GM08714 (cell line): ENCODE results near the gene OTOA.
"Not testable (repeated sequence)": the region's sequence is repeated elsewhere in the genome, so short reads cannot be mapped to it uniquely, and the experiment has no call there.

Experiments used
- H3K4me3 ChIP-seq: fragments of 200-500 bp; sonication (Bioruptor generic); 2 replicates; pipeline ENCODE4 v1.5.1; 2014; ENCODE audit warnings: mild to moderate bottlenecking, low read length, inconsistent platforms
- ZNF274 ChIP-seq: IDR thresholded peaks from 2 replicates; pipeline ENCODE4 v1.6.1; 2012; ENCODE audit warnings: mild to moderate bottlenecking, low read depth, low read length

Gene OTOA

DNA sequence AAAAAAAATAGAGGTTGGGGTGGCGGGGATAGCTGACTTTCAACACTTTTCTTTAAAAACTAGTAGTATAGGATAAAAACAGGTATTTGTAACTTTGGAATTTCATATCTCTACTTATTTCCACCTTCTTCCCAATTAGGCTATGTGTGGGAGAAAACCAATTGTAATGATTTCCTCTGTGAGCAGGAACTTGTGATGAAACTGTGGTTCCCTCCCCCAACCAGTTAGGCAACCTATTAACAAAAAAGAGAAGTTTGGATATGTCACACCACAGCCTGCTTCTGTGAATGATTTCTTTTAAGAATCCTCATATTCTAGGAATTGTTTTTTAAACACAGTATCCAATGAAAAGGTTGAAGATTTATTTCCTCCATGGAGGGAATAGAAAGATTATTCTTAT lies 13.2 kb upstream of the OTOA start:
- TF ChIP-seq ZNF274: no peak
- H3K4me3 ChIP-seq: no peak overlapping the region

DNA sequence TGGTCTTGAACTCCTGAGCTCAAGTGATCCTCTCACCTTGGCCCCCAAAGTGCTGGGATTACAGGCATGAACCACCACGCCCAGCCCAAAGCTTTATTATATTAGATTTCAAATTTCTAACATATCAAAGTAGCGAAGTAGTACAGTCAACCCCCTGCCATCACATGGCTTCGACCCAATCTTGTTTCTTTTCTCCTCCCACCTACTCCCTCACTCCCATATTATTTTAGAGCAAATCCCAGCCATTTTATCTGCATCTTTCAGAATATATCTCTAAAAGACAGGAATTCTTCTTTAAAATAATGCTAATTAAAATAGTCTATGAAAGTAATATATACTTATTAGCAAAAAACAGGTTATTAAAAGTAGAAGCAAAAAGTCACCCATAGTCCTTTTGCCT lies 12.3 kb upstream of the OTOA start:
- TF ChIP-seq ZNF274: no peak
- H3K4me3 ChIP-seq: no peak overlapping the region

DNA sequence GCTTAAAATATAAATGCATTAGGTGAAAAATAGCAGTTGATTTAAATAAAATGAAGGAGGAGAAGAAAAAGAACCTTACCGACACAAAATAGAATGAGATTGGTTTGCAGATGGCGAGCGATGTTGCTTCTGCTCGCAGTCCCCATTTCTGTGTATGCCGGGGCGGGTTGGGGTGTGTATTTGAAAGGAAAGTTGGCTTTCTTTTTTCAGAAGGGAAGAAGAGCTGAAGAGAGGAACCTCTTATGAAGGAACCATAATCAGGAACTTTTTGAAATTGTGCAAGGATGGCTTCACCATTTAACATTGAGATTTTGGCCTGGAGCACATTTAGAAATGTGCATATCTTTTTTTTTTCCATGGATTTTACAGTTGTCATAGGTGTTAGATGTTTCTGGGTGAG lies 11.3 kb upstream of the OTOA start, which contains the start of gene IGSF6:
Gene IGSF6 (minus strand): TSS at position 156 of the 400 bp plus-strand sequence. CDS start 10 bp downstream, at position 146.
- H3K4me3 ChIP-seq: no peak within 1 kb of the TSS
- no peak for TF ChIP-seq ZNF274

DNA sequence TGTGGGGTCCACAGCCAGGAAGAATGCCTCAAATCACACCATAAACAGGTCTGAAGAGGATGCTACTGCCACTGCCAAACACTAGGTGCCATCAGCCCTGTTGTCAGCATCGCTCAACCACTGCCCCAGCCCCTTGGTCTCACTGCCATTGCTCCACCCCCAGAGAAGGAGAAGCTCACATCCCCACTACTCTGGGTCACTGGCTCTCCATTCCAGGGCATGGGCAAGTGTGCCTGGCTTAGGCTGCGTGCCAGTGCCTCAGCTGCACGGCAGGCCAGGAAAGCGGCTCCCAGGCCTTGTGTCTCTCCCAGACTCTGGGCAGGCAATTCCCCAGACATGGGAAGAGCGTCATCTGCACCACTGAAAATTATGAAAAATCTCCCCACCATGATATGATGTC lies 10.2 kb upstream of the OTOA start:
- H3K4me3 ChIP-seq: no peak overlapping the region
- TF ChIP-seq ZNF274: no peak

DNA sequence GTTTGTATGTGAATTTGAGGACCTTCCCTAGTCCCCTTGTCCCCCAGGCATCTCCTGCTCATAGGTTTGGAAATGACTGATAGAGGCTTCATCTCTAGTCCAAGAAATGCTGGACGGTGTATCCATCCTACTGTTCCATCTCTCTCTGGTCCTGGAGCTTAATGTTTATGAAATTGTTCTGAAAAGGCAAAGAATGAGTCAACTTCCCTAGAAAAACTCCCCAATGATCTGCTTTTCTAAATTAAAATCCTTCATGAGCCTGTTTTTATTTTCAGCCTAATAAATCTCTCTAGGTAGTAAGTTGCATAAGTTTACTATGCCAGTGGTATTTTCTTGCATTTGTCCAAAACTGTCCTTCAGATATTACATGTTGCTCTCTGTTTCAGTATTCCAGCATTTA lies 9.3 kb upstream of the OTOA start:
- TF ChIP-seq ZNF274: no peak
- H3K4me3 ChIP-seq: no peak overlapping the region

DNA sequence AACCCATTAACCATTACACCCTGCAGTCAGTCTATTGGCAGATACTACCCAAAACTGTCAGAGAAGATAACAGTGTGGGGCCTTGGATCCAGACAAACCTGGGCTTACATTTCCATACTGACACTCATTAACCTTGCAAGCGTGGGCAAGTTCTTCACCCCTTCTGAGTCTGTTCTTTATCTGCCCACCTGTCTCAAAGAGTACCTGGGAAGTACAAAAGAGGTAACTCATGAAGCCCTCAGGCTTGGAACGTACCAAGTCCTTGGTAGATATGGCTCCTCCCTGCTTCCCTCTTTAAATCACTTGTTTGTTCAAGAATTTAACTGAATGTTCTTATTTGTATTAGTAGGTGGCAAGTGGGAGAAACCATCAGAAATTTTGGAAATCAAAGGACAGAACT lies 8.9 kb upstream of the OTOA start:
- H3K4me3 ChIP-seq: no peak overlapping the region
- TF ChIP-seq ZNF274: no peak

DNA sequence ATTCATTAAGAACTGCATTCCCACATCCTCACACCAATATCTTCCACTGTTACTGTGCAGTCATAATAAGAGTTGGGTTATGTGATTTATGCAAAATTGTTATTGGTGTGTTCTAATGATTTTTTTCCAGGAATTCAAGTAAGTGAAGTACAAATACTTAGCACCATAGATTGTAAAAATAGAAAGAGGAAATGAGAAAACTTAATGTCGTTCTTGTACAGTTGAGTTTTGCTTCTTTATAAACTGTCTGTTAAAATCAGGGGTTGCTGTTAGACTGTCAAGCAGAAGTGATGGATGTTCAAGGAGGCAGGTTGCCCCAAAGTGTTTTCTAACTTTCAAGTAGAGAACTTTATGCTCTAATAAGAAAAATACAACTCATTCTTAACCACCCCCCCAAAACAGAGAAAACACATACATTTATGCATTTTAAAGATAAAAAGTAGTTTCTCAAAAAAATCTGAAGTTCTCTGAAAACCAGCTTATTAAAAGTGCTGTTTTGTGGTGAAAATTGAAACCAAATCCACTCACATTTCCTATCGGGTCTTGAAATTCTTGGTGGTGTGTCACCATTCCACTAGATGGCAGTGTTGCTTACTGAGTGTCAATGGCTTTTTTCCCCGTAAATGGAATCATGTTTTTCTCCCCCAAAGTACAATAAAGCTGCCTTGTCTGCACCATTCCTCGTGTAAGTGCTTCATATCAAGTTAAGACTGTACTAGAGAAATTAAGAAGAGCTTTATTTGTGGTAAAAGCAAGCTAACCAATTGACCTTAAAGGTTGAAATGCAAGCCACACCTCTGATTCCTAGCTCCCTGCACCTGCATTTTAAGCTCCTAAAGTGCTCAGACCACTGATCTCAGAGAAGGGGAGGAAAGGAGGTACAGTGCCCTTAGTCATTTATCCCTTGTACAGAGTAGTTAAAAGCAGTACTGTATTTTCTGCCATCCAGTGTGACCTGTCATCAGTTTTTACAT lies 6.7 kb upstream of the OTOA start:
- H3K4me3 ChIP-seq: peak overlapping the region; percentile 41; the same call in 1 of the 2 replicates

DNA sequence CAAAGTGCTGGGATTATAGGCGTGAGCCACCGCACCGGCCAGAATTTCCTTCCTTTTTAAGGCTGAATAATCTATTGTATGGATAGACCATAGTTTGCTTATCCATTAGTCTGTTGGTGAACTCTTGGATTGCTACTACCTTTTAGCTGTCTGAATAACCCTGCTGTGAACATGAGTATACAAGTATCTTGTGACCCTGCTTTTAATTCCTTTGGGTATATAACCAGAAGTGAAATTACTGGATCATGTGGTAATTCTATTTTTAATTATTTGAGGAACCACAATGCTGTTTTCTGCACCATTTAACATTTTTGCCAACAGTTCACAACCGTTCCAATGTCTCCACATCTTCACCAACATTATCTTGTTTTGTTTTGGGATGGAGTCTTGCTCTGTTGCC lies 4.6 kb upstream of the OTOA start:
- H3K4me3 ChIP-seq: no peak overlapping the region
- TF ChIP-seq ZNF274: no peak

More for the DNA sequence above, 6.7 kb upstream of the OTOA start:
- no peak for TF ChIP-seq ZNF274

DNA sequence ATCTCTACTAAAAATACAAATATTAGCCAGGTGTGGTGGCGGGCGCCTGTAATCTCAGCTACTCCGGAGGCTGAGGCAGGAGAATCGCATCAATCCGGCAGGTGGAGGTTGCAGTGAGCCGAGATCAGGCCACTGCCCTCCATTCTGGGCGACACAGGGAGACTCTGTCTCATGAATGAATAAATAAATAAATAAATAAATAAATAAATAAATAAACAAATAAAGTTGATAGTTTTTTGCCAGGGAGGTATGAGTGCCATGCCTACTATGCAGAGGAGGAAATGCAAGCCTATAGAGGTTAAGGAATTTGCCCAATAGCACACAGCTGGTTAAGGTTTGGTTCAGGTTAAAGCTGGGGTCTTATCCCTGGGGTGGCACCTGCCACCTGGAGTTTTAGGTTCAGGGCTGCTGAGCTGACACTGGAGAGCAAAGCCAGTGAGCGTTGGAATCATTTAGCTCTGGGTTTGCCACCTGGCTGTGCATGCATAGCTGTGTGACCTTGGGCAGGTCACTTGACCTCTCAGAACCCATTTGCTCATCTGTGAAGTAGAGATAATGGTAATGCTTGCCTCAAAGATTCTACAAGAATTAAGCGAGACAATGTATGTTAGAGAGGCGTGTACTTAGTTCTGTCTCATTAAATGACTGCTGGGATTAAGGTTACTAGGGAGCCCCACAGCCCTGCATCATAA lies 1.2 kb downstream of the OTOA start:
- H3K4me3 ChIP-seq: no peak overlapping the region

DNA sequence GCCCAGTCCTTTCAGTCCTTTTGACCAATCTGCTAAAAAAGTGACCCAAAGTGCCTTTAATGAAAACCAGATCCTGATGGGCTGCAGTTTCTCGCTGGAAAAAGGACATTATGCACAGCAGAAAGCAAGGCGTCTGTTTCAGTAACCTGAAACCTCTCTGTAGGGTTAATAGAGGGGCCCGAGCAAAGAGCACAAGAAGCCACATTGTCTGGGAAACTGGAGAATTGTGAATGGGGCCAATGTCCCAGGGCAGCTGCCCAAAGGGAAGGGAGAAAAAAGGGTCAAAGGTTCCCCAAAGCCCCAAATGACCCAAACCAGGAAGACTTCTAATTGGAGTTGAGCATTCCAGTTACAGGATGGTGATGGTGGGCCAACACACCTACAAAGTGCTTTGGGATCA lies 3.0 kb downstream of the OTOA start:
- TF ChIP-seq ZNF274: no peak
- H3K4me3 ChIP-seq: no peak overlapping the region

More for the DNA sequence above, 1.2 kb downstream of the OTOA start:
- no peak for TF ChIP-seq ZNF274

DNA sequence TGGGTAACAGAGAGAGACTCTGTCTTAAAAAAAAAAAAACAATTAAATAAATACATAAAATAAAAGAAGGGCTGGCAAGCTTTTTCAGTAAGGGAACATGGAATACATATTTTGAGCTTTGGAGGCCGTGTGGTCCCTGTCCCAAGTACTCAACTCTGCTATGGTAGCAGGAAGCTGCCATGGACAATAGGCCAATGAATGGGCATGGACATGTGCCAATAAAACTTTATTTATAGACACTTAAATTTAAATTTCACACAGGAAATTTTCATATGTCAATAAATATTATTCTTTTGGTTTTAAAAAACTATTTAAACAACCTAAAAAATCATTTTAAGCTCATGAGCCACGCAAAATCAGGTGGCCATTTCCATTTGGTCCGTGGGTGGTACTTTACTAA lies 3.8 kb downstream of the OTOA start:
- no peak overlapping the region for H3K4me3 ChIP-seq
- no peak for TF ChIP-seq ZNF274

DNA sequence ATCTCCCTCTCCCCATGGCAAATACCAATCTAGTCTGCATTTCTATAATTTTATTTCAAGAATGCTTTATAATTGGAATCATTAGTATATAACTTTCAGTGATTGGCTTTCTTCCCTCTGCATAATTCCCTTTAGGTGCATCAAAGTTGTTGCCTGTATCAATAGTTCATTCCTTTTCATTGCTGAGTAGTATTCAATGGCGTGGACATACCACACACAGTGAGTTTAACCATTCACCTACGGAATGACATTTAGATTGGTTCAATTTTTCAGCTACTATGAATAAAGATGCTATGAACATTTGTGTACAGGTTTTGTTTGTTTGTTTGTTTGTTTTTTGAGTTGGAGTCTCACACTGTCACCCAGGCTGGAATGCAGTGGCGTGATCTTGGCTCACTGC lies 9.7 kb downstream of the OTOA start:
- no peak overlapping the region for H3K4me3 ChIP-seq
- TF ChIP-seq ZNF274: no peak

DNA sequence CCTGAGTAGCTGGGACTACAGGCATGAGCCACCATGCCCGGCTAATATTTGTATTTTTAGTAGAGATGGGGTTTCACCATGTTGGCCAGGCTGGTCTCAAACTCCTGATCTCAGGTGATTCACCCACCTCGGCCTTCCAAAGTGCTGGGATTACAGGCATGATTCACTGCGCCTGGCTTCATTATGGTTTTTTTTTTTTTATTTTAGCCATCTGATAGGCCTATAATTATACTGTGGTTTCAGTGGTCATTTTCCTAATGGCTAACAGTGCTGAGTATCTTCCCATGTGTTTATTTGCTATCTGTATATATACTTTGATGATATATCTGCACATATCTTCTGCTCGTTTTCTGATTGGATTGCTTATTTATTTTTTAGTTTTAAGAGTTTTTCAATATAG lies 10.7 kb downstream of the OTOA start:
- not testable (repeated sequence) for H3K4me3 ChIP-seq

DNA sequence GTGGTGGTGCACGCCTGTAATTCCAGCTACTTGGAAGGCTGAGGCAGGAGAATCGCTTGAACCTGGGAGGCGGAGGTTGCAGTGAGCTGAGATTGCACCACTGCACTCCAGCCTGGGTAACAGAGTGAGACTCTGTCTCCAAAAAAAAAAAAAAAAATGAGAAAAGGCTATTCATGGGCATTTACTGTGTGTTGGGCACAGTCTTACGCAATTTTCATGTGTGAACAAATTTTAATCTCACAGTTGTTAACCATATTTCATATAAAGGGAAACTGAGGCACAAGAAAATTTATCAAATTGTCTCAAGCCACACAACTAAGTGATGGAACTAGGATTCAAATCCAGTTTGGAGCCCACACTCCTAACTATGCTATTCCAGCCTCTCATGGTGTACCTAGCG lies 16.9 kb downstream of the OTOA start:
- not testable (repeated sequence) for H3K4me3 ChIP-seq

DNA sequence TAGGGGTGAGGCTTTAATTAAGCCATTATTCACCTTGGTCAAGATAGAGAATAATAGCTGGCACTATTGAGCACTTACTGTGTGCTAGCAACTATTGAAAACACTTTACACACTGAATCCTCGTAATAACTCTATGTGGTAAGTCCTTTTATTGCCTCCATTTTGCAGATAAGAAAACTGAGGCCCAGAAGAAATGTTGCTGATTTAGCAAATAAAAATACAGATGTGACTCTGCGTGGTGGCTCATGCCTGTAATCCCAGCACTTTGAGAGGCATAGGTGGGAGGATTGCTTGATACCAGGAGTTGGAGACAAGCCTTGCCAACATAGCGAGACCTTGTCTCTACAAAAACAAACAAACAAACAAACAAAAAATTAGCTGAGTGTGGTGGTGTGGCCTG lies 19.4 kb downstream of the OTOA start:
- no peak overlapping the region for H3K4me3 ChIP-seq
- no peak for TF ChIP-seq ZNF274
